GM21723 (cell line): ENCODE measurements around the gene EDRF1.
"Not testable (repeated sequence)": the region's sequence is repeated elsewhere in the genome, so short reads cannot be mapped to it uniquely, and the experiment has no call there.

Source experiments
- ATAC-seq: cut with Tn5 transposase; IDR thresholded peaks from one replicate; pipeline ENCODE4 v1.9.1; 2021; ENCODE audit warnings: mild to moderate bottlenecking, moderate library complexity; ENCODE audit not compliant: unreplicated experiment

Gene EDRF1, protein sequence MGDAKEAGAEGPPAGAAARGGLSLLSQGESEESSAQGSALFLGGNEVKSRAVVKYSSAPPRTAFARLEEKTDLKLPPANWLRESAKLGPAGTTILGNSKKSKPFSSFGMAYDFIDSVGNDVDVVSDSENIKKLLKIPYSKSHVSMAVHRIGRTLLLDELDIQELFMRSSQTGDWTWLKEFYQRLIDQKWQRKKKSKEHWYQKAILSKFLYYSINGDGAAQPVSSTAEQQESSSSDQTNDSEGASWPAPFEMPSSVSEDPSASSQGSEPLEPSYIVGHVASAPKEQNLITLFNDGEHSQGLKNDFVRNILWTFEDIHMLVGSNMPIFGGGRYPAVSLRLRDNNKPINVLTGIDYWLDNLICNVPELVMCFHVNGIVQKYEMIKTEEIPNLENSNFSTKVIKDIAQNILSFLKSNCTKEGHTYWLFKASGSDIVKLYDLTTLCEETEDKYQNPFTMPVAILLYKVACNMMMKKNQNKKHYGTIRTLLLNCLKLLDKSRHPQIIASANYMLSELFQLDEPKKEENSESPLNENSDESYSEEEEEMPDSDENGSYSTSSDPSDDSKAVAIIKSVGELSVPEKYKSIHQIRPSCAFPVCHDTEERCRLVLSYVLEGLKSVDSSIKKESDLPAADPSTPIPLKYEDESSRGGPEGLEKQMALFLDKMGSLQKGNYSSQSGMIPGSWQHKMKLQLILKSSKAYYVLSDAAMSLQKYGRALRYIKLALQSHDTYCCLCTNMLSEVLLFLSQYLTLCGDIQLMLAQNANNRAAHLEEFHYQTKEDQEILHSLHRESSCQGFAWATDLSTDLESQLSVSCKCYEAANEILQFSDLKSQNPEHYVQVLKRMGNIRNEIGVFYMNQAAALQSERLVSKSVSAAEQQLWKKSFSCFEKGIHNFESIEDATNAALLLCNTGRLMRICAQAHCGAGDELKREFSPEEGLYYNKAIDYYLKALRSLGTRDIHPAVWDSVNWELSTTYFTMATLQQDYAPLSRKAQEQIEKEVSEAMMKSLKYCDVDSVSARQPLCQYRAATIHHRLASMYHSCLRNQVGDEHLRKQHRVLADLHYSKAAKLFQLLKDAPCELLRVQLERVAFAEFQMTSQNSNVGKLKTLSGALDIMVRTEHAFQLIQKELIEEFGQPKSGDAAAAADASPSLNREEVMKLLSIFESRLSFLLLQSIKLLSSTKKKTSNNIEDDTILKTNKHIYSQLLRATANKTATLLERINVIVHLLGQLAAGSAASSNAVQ

DNA sequence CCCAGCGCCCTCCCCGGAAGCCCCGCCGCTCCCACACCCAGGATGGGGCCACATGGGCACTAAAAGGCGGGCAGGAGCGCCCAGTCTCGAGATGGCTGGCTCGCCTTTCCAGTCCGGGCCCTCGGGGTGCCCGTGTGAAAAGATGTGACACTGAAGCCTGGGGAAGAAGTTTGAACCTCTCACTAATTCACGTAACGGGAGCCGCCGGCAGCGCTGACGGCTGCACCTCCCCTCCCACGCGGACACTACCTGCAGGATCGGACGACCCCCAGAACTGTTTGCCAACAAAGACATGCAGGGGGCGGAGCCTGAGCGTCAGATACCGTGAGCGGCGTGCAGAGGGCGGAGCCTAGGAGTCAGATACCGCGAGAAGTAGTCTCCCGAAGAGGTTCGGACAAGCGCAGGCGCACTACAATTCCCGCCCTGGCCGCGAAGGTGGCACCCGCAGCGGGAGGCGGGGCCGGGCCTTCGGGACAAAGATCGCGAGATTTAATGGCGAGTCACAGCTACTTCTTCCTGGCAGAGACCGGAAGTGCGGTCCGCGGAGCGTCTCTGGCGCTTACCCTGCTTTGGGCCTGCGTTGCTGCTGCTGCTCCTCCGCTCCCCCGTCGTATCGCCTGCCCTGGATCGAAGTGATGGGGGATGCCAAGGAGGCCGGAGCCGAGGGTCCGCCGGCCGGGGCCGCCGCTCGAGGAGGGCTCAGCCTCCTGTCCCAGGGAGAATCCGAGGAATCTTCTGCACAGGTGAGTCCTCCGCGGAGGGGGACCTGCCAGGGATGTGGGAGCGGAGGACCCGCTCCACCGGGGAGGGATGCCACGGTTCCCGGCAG, at the start of gene EDRF1:
TSS of gene EDRF1 (plus strand) at position 537 of the 829 bp plus-strand sequence. CDS start at position 636, 99 bp downstream.
- ATAC-seq: peak; percentile 93

DNA sequence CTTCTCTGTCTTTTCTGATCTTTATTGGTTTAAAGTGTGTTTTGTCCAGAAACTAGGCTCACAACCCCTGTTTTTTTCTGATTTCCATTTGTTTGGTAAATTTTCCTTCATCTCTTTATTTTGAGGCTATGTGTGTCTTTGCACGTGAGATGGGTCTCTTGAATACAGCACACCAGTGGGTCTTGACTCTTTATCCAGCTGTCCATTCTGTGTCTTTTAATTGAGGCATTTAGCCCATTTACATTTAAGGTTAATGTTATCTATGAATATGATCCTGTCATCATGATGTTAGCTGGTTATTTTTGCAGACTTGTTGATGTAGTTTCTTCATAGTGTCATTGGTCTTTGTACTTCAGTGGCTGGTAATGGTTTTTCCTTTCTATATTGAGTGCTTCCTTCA, 46.6 kb upstream of the EDRF1 start:
- no peak for ATAC-seq

DNA sequence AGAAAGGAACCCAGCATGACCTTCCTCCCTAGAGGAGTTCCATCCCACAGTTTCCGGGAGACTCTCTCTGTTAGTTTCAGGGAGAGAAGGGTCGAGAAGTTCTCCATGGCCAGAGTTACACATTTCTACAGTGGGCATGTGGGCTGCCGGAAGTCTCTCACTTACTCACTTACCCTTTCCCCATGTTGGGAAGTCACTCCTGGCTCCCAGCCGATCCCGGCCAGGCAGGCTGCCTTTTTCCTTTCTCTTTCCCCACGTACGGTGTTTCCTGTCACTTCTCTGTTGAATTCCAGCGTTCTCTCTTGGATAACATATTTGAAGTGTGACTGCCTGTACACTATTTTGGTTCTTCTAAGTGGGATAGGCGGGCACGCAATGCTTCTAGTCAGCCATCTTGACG, 40.1 kb upstream of the EDRF1 start:
- ATAC-seq: no peak

DNA sequence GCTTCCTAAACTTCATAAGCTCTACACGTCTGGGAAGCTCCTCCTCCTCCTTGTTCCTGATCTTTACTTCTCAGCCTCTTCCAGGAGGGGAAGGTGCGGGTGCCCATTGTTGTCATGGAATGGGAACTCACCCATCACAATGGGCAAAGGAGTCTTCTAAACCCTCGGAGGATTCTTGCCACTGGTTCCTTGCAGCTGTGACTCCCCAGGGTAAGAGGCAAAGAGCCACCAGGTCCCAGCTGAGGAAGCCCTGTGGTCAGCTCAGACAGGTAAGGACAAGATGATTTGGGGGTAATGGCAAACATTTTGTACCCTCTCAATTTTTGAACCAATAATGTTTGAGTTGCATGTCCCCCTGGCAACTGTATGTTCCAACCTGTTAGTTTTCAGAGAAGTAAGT, 36.4 kb upstream of the EDRF1 start, which contains the start of gene TEX36:
TSS of gene TEX36 (minus strand) at position 101 of the 400 bp plus-strand sequence. CDS start 174 bp downstream, outside the sequence.
- no peak for ATAC-seq

DNA sequence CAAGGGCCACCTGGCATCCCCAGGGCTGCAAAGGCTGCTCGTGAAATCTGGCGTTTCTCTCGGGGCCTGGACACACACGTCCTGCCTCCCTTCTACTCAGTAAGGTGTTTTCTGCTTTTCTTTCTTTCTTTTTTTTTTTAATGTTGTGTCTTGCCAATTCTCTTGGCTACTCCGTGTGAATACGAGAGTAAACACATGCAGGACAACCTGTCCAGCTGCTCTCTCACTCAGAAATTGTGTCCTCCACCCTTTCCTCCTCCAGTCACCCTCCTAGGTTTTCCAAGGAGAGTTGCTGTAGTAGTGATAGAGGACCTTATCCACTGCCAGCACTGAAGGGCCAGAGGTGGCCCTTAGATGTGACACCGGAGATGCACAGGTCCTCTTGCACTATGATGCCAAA, 35.7 kb upstream of the EDRF1 start:
- no peak for ATAC-seq

DNA sequence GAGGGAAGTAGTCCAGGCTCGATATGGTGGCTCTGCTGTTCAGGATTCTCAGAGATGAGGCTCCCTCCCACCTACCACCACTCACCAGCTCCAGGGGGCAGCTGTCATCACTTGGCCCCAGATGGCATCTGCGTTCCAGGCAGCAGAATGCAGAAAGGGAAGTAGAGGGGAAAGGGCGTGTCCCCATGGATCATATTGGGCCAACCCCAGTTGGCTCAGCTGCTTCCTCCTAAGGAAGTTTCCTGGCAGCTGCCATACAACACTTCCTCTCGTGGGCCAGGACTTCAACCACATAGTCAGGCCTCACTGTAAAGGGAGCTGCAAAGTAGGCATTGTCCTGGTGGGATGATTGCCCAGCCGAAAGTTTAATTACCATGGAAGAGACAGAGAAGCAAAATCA, 34.9 kb upstream of the EDRF1 start:
- ATAC-seq: no peak

DNA sequence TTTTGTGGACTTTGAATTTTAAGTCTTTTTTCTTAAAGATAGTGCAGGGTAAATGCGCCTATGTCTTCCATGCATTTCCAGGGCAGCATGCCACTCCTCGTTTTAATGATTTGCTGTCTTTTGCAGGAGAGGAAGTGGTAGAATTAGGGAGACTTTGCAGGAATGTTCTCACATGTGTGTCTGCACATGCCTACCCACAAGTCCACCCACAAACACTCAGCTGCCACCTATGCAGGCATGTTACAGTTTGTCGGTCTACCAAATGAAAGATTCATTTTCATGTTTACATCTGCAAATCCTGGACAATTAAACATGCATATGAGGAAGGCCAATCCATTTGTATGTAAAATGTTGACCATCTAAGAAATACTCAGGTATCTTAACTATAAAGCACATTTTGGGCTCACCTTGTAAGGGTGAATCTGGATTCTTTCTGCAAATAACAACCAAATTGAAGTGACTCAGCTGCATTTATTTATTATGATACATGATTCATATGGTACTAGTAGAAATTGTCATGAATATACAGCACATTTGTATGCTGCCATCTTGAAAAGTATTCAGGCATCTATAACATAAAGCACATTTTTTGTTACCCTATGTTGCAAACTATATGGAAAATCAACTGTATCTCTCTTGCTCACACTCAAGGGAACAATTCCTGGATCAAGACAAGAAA, 31.9 kb upstream of the EDRF1 start:
- ATAC-seq: no peak

DNA sequence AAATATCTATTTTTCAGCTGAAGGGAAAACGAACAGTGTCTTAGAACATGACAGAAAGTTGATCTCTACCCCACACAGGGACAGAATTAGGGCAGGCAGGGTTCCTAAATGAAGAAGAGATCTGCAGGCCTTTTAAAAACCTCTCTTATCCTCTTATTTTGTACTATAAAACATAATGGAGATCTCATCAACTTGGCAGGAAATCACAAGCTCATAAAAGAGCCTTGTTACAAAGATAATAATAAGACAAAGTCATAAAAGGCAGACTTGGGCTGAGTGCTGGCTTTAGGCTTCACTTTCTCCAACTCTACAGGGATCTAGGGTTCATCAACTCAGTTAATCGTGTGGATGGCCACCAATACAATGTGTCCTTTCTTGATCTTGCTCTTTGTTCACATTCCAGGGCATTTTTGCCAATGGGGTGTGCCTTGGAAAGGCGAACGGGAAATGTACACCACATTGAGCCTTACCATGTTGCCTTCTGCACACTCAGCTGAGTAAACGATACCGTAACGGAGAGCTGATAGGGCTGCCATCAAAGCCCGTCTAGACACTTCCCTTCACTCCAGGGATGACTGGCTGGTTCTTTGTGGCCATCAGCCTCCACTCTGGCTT, 29.4 kb upstream of the EDRF1 start:
- no peak for ATAC-seq

DNA sequence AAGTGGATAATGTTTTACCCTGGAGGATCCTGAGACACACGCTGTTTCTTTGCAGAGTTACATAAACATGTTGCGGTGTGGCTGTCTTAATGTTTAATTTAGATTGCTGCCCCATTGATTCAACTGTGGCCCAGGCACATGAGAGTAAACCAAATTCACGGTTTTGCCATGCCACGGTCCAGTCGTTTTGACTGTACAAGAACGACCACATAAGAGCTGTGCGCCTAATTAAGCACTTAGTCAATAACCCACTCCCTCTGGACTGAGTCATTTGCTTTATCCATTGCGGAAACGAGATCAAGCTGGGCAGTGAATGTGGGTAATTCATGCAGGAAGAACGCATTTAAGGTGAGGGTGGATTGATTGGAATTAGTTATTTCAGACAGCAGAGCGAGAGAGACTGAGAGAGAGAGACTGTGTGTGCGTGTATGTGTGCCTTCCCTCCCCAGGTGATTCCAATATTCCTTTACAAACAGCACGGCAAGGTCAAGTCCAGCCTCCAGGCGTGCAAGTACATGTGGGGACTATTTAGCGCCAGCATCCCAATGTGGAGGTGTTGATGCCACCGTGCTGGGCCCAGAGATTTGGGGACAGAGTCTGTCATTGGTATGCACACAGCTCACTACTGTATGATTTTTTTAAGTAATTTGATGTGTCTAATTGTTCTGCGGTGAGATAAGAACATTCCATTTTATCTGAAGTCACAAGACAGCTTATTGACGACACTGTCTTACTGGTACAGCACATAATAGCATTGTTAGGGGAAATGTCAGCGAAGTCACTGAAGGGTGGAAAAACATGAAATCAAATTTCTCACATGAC, 28.1 kb upstream of the EDRF1 start:
- ATAC-seq: no peak

DNA sequence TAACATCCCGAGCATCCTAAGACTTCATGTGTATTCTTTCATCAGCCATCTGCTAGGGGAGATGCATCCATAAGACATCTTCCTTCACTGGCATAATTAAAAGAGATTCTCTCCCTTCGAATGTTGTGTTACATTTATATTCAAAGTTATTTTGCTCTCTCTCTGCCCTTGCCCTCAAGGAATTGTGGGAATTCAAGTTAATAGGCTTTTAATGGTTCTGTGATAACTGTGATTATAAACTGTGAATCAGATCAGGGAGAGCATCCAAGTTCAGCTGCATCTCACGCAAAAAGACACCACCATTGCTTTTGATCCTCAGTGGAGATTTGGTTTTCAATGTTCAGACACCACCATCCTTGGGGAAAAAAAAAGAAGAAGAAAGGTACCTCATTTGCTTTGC, 27.3 kb upstream of the EDRF1 start:
- ATAC-seq: no peak

DNA sequence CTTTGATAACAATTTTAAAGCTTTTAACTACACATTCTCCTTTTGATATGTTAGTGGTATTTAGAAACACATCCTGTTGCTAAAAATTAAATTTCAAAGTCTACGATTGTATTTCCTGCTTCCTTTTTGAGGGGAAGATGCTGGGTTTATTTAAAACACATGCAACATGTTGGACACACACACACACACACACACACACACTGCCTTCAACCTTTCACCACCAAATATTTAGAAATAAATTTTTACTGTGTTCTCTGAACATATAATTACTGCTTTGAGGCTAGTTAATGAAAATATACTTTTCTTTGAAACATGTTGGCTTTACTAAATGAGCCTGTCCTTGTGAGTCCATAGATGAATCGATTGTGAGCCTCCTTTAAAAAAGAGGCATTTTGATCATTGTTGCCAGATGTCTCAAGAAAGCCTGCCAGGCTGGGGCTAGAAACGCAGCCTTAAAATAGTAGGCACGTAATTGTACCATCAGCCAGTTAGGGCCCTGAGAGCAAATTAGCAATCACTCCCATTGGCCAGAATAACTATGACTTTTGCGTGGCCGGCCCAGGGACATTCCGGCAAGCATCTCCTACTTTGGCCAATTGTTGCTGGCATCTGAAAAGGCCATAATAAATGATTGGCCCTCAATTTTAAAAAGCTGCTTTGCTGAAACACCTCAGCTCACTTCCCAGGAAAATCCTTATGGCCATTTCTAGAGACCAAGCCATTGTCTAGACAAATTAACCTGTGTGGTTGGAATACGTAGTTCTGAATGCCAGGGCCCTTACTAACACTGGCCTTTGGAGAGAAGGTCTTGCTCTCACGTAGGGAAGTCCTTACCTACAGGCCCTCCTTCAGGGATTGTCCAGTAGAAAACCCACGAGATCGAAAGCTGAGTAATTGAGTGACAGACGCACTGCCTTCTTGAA, 26.6 kb upstream of the EDRF1 start:
- no peak for ATAC-seq

DNA sequence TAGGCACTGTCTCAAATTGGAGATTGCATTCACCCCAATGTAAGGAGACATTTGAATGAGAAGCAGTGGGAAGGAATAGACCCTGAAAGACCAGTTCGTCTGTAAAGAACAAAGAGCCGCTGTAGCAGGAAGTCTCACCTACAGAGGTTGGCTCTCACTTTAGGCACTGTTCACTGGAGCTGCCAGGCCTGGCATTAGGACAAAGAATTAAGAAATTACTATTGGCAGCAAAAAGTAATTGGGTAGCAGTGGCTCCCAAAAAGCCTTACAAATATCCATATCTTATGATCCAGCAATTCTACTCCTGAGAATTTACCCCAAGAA, 26.0 kb upstream of the EDRF1 start:
- ATAC-seq: no peak

DNA sequence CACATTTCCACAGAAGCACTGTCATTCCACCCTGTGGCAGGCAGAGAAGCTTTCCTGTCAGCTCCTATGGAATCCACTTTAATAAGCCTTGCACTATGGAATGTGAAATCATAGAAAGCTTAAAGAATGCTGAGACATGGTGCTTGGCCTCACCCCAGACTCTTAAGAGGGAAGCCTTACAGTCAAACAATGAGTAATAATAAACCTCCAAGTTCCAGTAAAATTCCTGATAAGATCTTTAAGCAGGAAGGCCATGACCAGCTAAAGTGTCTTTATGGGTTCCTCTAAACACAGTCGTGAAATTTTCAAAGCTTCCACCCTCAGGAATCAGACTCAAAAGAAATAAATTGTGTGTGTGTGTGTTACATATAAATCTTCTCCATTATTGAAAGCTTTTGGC, 24.6 kb upstream of the EDRF1 start:
- ATAC-seq: no peak

DNA sequence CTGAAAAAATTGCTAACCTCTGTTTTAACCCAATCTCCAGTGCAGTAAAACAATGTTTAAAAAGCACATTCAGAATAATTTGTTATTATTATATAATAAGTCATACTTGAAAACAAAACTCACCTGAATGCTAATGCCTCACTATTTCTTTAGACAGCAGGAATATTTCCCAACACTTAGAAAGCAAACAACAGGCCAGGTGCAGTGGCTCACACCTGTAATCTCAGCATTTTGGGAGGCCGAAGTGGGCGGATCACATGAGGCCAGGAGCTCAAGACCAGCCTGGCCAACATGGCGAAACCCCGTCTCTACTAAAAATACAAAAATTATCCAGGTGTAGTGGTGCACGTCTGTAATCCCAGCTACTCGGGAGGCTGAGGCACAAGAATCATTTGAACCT, 22.6 kb upstream of the EDRF1 start:
- ATAC-seq: not testable (repeated sequence)

DNA sequence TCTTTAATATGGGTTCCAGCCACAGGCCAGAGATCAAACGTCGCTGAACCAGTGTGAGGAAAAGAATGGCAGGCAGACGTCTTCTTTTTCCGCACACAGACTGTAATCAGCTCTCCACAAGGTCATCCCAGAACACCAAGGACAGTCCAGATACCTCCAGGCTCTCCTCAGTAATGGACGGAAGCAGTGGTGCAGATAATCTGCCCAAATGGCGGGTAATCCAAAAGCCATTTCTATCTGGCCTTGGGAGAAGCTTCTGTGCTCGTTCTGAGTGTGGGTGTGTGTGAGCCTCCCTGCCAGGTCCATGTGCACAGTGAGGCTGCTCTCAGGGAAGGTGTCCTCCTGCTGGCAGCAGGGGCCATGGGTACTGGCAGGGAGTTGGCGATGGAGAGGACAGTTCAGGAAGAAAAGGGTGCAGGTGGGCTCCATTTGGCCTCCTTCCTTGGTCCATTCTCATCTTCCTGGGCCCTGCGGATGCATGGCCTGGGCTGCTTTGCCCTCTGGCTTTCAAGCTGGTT, 21.0 kb upstream of the EDRF1 start:
- no peak for ATAC-seq

DNA sequence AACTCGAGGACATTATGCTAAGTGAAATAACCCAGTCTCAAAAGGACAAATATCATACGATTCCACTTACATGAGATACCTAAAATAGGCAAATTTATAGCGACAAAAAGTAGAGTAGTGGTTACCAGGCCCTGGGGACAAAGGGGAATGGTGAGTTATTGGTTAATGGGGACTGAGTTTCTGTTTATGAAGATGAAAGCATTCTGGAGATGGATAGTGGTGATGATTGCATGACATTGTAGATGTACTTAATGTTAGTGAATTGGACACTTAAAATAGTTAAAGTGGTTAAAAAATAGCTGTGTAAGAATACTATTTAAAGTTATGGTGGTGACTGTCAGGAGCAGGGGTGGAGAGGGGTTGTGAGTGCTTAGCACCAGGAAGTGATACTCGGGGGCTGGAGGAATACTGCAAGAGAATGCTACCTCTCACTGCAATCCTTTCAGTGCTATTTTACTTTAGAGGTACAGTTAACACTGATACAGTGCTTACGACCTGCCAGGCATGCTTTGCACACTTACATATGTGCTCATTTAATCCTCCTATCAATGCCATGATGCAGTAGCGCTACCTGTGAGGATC, 19.9 kb upstream of the EDRF1 start:
- ATAC-seq: no peak

DNA sequence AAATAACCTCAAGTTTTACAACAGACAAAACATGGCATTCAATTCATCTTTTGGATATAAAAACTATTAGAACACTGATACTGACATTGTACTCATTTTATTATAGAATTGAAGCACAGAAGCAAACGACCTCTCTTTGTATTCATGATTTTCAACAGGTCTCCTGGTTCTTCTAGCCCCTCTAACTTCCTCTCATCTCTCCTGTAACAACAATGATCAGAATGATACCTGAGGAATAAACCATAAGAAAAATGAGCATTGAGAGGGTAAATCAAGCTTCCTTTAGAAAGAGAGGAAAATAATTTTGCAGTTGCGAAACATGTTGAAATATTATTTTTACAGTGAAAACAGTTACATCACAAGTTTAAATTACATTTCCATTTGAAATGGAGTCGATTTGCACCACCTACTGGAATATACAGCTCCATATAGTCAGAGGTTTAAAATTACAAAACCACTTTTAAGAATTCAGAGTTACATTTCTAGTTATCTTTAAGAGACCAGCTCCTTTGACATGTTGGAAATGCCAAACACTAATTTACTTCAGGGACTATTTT, 19.1 kb upstream of the EDRF1 start:
- ATAC-seq: no peak
